Measurements from ENCODE around the gene CMPK1. TPM values are rescaled to one million over a fixed set of nuclear protein-coding genes. Genes with fewer than 3 reads are reported as not detected.

CMPK1 gene
- total and polyA plus RNA-seq, 8 donors, result 25.7 to 174 (median 98.0) TPM

DNA sequence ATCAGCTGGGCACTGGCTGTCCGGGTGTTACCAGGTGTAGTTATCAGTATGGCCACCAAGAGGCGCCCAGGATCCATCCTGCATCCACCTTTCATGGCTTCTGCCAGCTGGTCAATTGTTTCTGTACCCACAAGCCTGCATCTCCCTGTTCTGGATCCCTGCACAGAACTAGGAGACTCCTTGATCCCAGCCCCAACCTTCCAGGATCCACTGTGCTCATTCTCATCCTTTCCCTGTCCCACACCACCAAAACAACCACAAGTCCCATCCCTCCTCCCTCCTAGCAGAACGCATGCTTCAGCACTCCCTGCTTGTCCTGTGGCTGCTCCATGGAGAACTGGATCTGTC lies 55.3 kb downstream of the CMPK1 start:
- 23 to 35% (median 28%) methylated on average over 2 to 3 of the region's 3 CpGs for WGBS, 5 donors
- TF ChIP-seq POLR2A (IDR thresholded peaks at IDR 0.05), result no peak
- TF ChIP-seq, protein P1, sequence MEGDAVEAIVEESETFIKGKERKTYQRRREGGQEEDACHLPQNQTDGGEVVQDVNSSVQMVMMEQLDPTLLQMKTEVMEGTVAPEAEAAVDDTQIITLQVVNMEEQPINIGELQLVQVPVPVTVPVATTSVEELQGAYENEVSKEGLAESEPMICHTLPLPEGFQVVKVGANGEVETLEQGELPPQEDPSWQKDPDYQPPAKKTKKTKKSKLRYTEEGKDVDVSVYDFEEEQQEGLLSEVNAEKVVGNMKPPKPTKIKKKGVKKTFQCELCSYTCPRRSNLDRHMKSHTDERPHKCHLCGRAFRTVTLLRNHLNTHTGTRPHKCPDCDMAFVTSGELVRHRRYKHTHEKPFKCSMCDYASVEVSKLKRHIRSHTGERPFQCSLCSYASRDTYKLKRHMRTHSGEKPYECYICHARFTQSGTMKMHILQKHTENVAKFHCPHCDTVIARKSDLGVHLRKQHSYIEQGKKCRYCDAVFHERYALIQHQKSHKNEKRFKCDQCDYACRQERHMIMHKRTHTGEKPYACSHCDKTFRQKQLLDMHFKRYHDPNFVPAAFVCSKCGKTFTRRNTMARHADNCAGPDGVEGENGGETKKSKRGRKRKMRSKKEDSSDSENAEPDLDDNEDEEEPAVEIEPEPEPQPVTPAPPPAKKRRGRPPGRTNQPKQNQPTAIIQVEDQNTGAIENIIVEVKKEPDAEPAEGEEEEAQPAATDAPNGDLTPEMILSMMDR (IDR thresholded peaks at IDR 0.05), result peak in 5 of 7 experiments; percentile 28 to 69 (median 53)
- Histone ChIP-seq H3K4me3 (no peak overlapping the region), H3K27me3 (peaks cover 0 to 7% (median 0%) of the 10 kb centered on the region in 3 donors), H3K4me1 (peaks cover 0 to 17% (median 9%) of the 10 kb centered on the region in 4 donors), H3K27ac (no peak overlapping the region), H3K36me3 (peaks cover 0 to 4% (median 2%) of the 10 kb centered on the region in 4 donors), H3K9me3 (no peaks in the 10 kb centered on the region)
- peak; percentile 70 to 81 for DNase-seq
- intact Hi-C loops (cut with DNase I; ENCODE audit: low total_unique reads), result no loop called here

- Histone ChIP-seq H3K27me3 (peaks cover 0 to 12% (median 0%) of the 10 kb centered on the region in 3 donors), H3K4me1 (peaks cover 0 to 17% (median 9%) of the 10 kb centered on the region in 4 donors), H3K4me3 (no peak overlapping the region), H3K27ac (no peak overlapping the region), H3K9me3 (no peaks in the 10 kb centered on the region), H3K36me3 (no peaks in the 10 kb centered on the region)
- intact Hi-C loops (cut with DNase I; ENCODE audit: low total_unique reads), result no loop called here
- TF ChIP-seq POLR2AphosphoS5 (IDR thresholded peaks at IDR 0.05), result no peak
- TF ChIP-seq POLR2A (IDR thresholded peaks at IDR 0.05), result no peak
- no peak for TF ChIP-seq EP300 (IDR thresholded peaks at IDR 0.05)
- TF ChIP-seq, protein P1 (IDR thresholded peaks at IDR 0.05), result no peak
- WGBS, 5 donors, result 27 to 43% (median 41%) methylated on average over 2 of the region's 2 CpGs
- no peak for DNase-seq
Measured at GRCh38 chr1:47389731-47390130, 56.1 kb downstream of the CMPK1 start.

DNA sequence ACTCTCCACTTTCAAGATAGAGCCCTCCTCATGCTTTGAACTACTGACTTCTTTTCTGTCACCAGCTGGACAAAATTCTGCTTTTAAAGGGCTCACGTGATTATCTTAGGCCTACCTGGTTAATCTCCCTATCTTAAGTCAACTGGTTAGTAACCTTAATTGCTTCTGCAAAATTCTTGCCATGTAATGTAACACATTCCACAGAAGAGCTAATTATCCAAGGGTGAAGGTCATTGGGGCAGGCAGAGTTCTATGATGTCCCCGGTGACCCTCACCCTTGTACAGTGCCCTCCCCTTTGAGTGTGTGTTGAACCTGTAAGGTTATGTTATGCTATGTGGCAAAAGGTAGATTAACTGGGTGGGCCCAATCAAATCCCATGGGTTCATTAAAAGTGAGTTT lies 57.3 kb downstream of the CMPK1 start:
- no peak overlapping the region for H3K27ac ChIP-seq

DNA sequence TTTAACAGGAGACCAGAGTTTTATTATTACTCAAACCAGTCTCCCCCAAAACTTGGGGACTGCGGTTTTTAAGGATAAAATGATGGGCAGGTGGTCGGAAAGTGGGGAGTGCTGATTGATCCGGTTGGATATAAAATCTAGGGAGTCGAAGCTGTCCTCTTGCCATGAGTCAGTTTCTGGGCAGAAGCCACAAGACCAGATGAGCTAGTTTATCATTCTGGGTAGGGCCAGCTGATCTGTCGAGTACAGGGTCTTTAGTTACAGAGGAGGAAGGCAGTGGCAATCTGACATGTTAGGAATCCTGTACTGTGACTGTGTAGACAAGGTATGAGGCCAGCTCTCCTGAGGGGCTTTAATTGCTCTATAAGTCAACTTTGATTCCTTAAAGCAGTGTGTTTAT lies 59.6 kb downstream of the CMPK1 start:
- intact Hi-C loops (cut with DNase I; ENCODE audit: low total_unique reads), result no loop called here
- DNase-seq, result no peak
- peaks cover 0 to 10% (median 6%) of the 10 kb centered on the region in 4 donors for H3K4me1 ChIP-seq
- H3K9me3 ChIP-seq, result no peaks in the 10 kb centered on the region
- TF ChIP-seq POLR2AphosphoS5 (IDR thresholded peaks at IDR 0.05), result no peak
- TF ChIP-seq EP300 (IDR thresholded peaks at IDR 0.05), result no peak
- TF ChIP-seq, protein P1 (IDR thresholded peaks at IDR 0.05), result no peak
- TF ChIP-seq POLR2A (IDR thresholded peaks at IDR 0.05), result no peak
- H3K27ac ChIP-seq, result no peak overlapping the region
- peaks cover 0 to 36% (median 0%) of the 10 kb centered on the region in 3 donors for H3K27me3 ChIP-seq
- WGBS, 5 donors, result 63 to 72% (median 65%) methylated on average over 5 of the region's 5 CpGs
- no peaks in the 10 kb centered on the region for H3K36me3 ChIP-seq
- no peak overlapping the region for H3K4me3 ChIP-seq

More for the DNA sequence above, 57.3 kb downstream of the CMPK1 start:
- H3K36me3 ChIP-seq, result no peaks in the 10 kb centered on the region
- TF ChIP-seq, protein P1 (IDR thresholded peaks at IDR 0.05), result no peak
- TF ChIP-seq POLR2AphosphoS5 (IDR thresholded peaks at IDR 0.05) (no peak), POLR2A (IDR thresholded peaks at IDR 0.05) (no peak)
- 38 to 60% (median 50%) methylated on average over 2 of the region's 2 CpGs for WGBS, 5 donors
- H3K4me1 ChIP-seq, result peaks cover 0 to 17% (median 9%) of the 10 kb centered on the region in 4 donors
- H3K27me3 ChIP-seq, result peaks cover 0 to 16% (median 0%) of the 10 kb centered on the region in 3 donors
- no peaks in the 10 kb centered on the region for H3K9me3 ChIP-seq
- H3K4me3 ChIP-seq, result no peak overlapping the region
- DNase-seq, result no peak
- intact Hi-C loops (cut with DNase I; ENCODE audit: low total_unique reads), result no loop called here
